ENCODE measurements around the gene GPR162. TPM values are rescaled to one million over a fixed set of nuclear protein-coding genes. Genes with fewer than 3 reads are reported as not detected.
A peak's percentile ranks its signal among the peaks of the same experiment; 100 is the strongest.

Gene GPR162
- total and polyA plus RNA-seq, 4 donors, result 0.59 to 2.4 (median 1.7) TPM

- peak overlapping the region; percentile 50 to 90 for H3K27ac ChIP-seq (ENCODE audit: low read depth in 1 of 2, low read length in 2 of 2)
- no peak overlapping the region for H3K4me3 ChIP-seq (ENCODE audit: low read depth in 1 of 3, low read length in 3 of 3)
- H3K36me3 ChIP-seq (ENCODE audit: control insufficient read depth in 4 of 4, insufficient read depth in 3 of 4, low read depth in 1 of 4, low read length in 3 of 4), result peaks cover 0 to 3% (median 0%) of the 10 kb centered on the region in 4 donors
- H3K9ac ChIP-seq (ENCODE audit: low read depth in 1 of 2, low read length in 2 of 2), result no peak overlapping the region
- no peaks in the 10 kb centered on the region for H3K9me3 ChIP-seq (ENCODE audit: control insufficient read depth in 4 of 4, low read length in 3 of 4)
- no peak for DNase-seq (ENCODE audit: low spot score)
- H3K27me3 ChIP-seq (ENCODE audit: control insufficient read depth in 4 of 4, insufficient read depth in 4 of 4, low read length in 3 of 4), result no peaks in the 10 kb centered on the region
- peak; percentile 63 for TF ChIP-seq FOXA2 (IDR thresholded peaks at IDR 0.05)
- TF ChIP-seq ATF3 (IDR thresholded peaks at IDR 0.05), result no peak
- no peak for TF ChIP-seq CTCF (IDR thresholded peaks at IDR 0.05; ENCODE audit: low read depth, low read length, missing input control)
- peak; percentile 48 for TF ChIP-seq FOXA1 (IDR thresholded peaks at IDR 0.05)
- TF ChIP-seq GABPA (IDR thresholded peaks at IDR 0.05 in 1 of 2, conservative IDR thresholded peaks at IDR 0.05 in 1 of 2), result peak in 1 of 2 donors; percentile 64
- peak; percentile 52 for TF ChIP-seq YY1 (IDR thresholded peaks at IDR 0.05)
- TF ChIP-seq SP1 (IDR thresholded peaks at IDR 0.05), result peak; percentile 99
- peak; percentile 77 to 79 for TF ChIP-seq JUND (IDR thresholded peaks at IDR 0.05)
- TF ChIP-seq REST (IDR thresholded peaks at IDR 0.05), result peak; percentile 59
- no peak for TF ChIP-seq TAF1 (conservative IDR thresholded peaks at IDR 0.05)
- TF ChIP-seq ZBTB33 (IDR thresholded peaks at IDR 0.05), result peak; percentile 68
- peak; percentile 99 for TF ChIP-seq HNF4G (IDR thresholded peaks at IDR 0.05)
- peak; percentile 92 to 94 for TF ChIP-seq RXRA (IDR thresholded peaks at IDR 0.05)
- peak; percentile 49 for TF ChIP-seq NR2F2 (IDR thresholded peaks at IDR 0.05)
- TF ChIP-seq RAD21 (IDR thresholded peaks at IDR 0.05), result peak; percentile 32 to 53
- TF ChIP-seq HNF4A (conservative IDR thresholded peaks at IDR 0.05), result peak; percentile 99 to 100
- TF ChIP-seq MAX (IDR thresholded peaks at IDR 0.05), result peak; percentile 85
- peak in 1 of 2 donors; percentile 85 for TF ChIP-seq EGR1 (IDR thresholded peaks at IDR 0.05; ENCODE audit: low read depth in 2 of 2)
- whole genome bisulfite sequencing, result 54% methylated on average over 6 of the region's 6 CpGs
- peaks cover 10 to 63% (median 54%) of the 10 kb centered on the region in 4 donors for H3K4me1 ChIP-seq (ENCODE audit: control insufficient read depth in 4 of 4, insufficient read depth in 4 of 4, low read length in 3 of 4)
These were observed 41.8 kb upstream of the GPR162 start for GRCh38 chr12:6779708-6780432.
